T47D (cell line): ENCODE results near the gene IFNA8.
"Not testable (repeated sequence)": the region's sequence is repeated elsewhere in the genome, so short reads cannot be mapped to it uniquely, and the experiment has no call there.

Experiments used
- DNase-seq, 2 experiments: peaks; one replicate each; pipeline versions ENCODE4 v3.0.0 to v3.0.0-alpha.2; 2011 to 2012; ENCODE audit warnings: low read depth in 1 of 2, low spot score in 1 of 2
- JUND ChIP-seq: IDR thresholded peaks from 2 replicates; pipeline ENCODE4 v1.6.1; 2012; ENCODE audit warnings: low read depth
- in situ Hi-C: cut with HindIII; loops from 2 replicates; pipeline ENCODE4 v1.10.0; 2016; ENCODE audit warnings: low sequenced_read_pairs, low pct_unique_long_range_greater_than_20kb

Gene IFNA8

DNA sequence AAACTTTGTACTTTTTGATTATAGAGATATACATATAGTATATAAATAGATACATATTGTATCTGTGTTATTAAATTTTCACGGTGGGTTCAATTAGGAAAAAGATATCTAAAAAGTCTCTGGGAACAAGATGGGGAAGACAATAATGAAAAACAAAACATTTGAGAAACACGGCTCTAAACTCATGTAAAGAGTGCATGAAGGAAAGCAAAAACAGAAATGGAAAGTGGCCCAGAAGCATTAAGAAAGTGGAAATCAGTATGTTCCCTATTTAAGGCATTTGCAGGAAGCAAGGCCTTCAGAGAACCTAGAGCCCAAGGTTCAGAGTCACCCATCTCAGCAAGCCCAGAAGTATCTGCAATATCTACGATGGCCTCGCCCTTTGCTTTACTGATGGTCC, 31.2 kb downstream of the IFNA8 start, which contains the start of gene IFNA1:
IFNA1 (plus strand) TSS at position 301 of the 400 bp plus-strand sequence; CDS start at position 370, 69 bp downstream.
- in situ Hi-C loops = no loop called here
- no peak for TF ChIP-seq JUND
- DNase-seq = no peak

DNA sequence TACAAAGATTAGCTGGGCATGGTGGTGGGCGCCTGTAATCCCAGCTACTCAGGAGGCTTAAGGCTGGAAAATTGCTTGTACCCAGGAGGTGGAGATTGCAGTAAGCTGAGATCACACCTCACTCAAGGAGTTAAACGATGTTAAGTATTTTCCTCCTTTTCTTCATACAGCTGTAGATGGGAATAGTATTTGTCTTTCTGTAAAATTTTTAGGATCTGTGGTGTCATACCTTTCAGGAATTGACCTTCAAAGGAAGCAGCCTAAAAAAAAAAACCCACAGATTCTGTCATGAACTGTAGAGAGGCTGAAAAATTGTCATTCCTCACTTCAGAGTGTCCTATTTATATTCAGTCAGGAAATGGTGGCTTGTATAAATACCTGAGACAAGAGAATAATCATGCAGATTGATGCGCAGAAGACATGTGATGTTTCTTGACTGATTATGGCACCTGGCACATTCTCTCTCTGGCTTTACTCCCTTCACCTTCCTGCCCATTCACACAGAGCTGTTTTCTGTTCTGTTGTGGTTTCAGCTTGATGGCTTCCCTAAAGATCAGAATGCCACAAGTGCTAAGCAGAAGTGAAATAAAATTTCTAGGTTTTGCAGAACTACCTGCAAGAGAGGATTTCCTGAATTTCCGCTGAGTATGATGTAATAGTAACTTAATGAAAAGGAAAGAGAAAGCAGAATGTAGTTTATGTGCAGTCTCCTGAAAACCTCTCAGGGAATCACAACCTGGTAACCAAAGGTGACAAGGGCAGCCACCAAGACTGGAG, 35.1 kb downstream of the IFNA8 start:
- DNase-seq = no peak
- in situ Hi-C loops = no loop called here

DNA sequence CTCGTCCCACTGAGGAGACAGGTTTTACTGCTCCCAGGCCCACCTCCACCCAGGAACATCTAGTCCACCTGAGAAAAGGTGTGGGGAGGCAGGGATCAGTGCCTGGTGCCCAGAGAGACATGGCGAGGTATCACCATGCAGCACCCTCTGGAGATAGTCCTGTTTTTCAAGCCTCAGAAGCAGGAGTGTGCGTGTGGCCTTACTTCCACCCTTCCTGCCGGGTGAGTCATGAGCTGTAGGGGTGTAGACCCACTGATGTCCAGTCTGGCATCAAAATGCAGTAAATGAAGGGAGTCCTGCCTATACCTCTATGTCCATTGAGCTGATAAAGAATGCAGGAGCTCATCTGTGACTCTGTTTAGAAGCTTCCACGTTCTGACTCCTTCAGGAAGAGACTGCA, 40.4 kb downstream of the IFNA8 start:
- DNase-seq, in situ Hi-C loops: not testable (repeated sequence)

More for the DNA sequence above, 35.1 kb downstream of the IFNA8 start:
- TF ChIP-seq JUND = no peak

DNA sequence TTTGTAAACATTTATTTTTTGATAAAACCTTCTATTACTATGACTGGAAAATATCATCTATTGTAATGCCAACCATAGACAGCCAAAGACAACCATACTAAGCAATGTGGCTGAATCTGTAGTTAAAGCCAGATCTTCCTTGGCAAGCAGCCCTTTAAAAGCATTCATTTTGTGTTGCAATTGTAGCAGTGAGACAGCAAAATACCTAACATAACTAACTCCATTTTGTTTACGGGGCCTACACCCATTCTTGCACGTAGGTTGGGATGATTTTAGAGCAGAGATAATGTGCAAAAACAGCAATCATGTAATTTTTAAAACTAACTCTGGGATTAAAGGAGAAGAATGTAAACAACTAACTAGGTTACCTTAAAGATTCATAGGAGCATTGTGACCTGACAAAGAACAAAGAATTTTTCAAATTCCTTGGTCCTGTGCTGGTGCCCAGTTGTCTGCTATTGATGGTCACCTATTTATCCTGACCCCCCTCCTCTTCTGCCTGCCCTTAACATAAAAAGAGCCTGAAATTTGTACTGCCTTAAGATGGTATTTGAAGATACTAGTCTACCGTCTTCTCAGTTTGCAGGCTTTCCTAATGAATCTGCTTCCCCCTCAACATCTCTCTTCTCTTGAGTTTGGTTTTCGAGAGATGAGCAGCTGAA, 41.9 kb downstream of the IFNA8 start:
- DNase-seq = peak in 1 of 2 experiments; percentile 85
- in situ Hi-C loops = no loop called here
- TF ChIP-seq JUND = no peak

DNA sequence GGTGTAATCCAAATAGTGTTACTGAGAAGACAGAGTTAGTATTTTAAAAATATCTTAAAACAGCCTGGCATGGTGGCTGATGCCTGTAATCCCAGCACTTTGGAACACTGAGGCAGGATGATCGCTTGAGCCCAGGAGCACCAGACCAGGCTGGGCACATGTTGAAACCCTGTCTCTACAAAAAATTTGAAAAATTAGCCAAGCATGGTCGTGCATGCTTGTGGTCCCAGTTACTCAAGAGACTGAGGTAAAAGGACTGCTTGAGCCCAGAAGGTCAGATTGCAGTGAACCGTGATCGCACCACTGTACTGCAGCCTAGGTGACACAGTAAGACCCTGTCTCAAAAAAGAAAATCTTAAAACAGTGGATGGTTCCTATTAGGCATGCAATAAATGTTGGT, 43.8 kb downstream of the IFNA8 start:
- no peak for TF ChIP-seq JUND
- no peak for DNase-seq
- in situ Hi-C loops = no loop called here

DNA sequence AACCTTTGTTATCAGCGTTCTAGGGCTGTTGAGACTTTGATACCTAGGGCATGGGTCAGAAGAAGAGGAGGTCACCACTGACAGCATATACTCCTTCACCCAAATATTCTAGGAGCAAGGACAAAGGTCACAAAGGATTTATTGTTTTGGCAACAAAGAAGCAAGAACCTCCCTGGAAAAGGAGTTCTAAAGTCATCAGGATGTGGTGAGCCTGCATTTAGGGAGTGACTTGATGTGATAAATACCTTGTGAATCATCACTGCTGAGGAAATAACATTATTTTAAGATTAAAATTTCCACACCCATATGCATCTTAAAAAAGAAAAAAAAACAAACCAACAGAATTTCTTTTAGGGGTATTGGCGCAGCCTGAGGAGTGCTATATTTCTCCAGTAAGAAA, 45.2 kb downstream of the IFNA8 start:
- no peak for DNase-seq
- in situ Hi-C loops = no loop called here
- TF ChIP-seq JUND = no peak

DNA sequence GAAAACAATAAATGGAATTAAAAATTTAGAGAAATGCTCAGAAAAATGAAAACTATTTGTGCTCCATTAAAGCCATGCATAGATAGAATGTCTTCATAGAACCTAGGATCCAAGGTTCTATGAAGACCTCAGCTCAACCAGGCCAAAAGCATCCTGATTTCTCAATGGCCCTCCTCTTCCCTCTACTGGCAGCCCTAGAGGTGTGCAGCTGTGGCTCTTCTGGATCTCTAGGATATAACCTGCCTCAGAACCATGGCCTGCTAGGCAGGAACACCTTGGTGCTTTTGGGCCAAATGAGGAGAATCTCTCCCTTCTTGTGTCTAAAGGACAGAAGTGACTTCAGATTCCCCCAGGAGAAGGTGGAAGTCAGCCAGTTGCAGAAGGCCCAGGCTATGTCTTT, 46.4 kb downstream of the IFNA8 start:
- peak; percentile 18 to 77 for DNase-seq
- TF ChIP-seq JUND = no peak
- in situ Hi-C loops = no loop called here
